Mesendoderm (in vitro differentiated cells): ENCODE measurements around the gene POMP.

Source experiments
- DNase-seq: peaks from one replicate; pipeline ENCODE4 v3.0.0; 2013
- H2AK5ac ChIP-seq: 2 replicates; pipeline ENCODE4 v1.6.1; 2013; ENCODE audit warnings: low read length, inconsistent platforms
- H2BK120ac ChIP-seq: 2 replicates; pipeline ENCODE4 v1.6.1; 2013; ENCODE audit warnings: low read depth, mild to moderate bottlenecking, low read length, moderate library complexity, mixed read lengths
- H2BK15ac ChIP-seq: replicated peaks from 2 replicates; pipeline ENCODE4 v1.6.1; 2013; ENCODE audit warnings: low read depth, mild to moderate bottlenecking, moderate library complexity
- H2BK5ac ChIP-seq: 2 replicates; pipeline ENCODE4 v1.6.1; 2013; ENCODE audit warnings: low read length, inconsistent platforms
- H3K18ac ChIP-seq: 2 replicates; pipeline ENCODE4 v1.6.1; 2013; ENCODE audit warnings: mild to moderate bottlenecking, low read length, mixed read lengths
- H3K23ac ChIP-seq: one replicate; pipeline ENCODE4 v1.6.1; 2013; ENCODE audit warnings: low read length
- H3K27ac ChIP-seq: 2 replicates; pipeline ENCODE4 v1.5.1; 2013; ENCODE audit warnings: low read depth, mild to moderate bottlenecking, inconsistent platforms, low read length, moderate library complexity
- H3K27me3 ChIP-seq: 2 replicates; pipeline ENCODE4 v1.6.1; 2013; ENCODE audit warnings: low read length, control low read depth, mild to moderate bottlenecking, inconsistent platforms; ENCODE audit not compliant: insufficient read depth, poor library complexity
- H3K36me3 ChIP-seq: 2 replicates; pipeline ENCODE4 v1.6.1; 2013; ENCODE audit warnings: low read length, inconsistent platforms; ENCODE audit not compliant: control insufficient read depth, insufficient read depth
- H3K4ac ChIP-seq: one replicate; pipeline ENCODE4 v1.6.1; 2013; ENCODE audit warnings: low read depth, mild to moderate bottlenecking, low read length, moderate library complexity
- H3K4me1 ChIP-seq: 2 replicates; pipeline ENCODE4 v1.6.1; 2013; ENCODE audit warnings: low read depth, low read length, inconsistent platforms; ENCODE audit not compliant: control insufficient read depth
- H3K4me2 ChIP-seq: 2 replicates; pipeline ENCODE4 v1.6.1; 2013; ENCODE audit warnings: low read length
- H3K4me3 ChIP-seq: 2 replicates; pipeline ENCODE4 v1.5.1; 2013; ENCODE audit warnings: mild to moderate bottlenecking, low read length
- H3K56ac ChIP-seq: one replicate; pipeline ENCODE4 v1.6.1; 2013; ENCODE audit warnings: low read length
- H3K79me1 ChIP-seq: 2 replicates; pipeline ENCODE4 v1.6.1; 2013; ENCODE audit warnings: low read length, inconsistent platforms
- H3K79me2 ChIP-seq: 2 replicates; pipeline ENCODE4 v1.6.1; 2013; ENCODE audit warnings: mild to moderate bottlenecking, low read length; ENCODE audit not compliant: control insufficient read depth, insufficient read depth
- H3K9ac ChIP-seq: 2 replicates; pipeline ENCODE4 v1.6.1; 2013; ENCODE audit warnings: low read length, inconsistent platforms
- H4K5ac ChIP-seq: one replicate; pipeline ENCODE4 v1.6.1; 2013; ENCODE audit warnings: low read length
- H4K8ac ChIP-seq: one replicate; pipeline ENCODE4 v1.6.1; 2013; ENCODE audit warnings: low read depth, mild to moderate bottlenecking, control low read depth, low read length, moderate library complexity
- WGBS: extraction: QIAGEN DNeasy Blood & Tissue Kit; methylation state at CpG from one replicate; pipeline ENCODE4 v1.1.7; 2013; ENCODE audit warnings: low lambda C conversion rate, missing lambda C conversion rate; ENCODE audit not compliant: insufficient coverage; ENCODE audit errors: extremely low coverage; 5-methylcytosine and 5-hydroxymethylcytosine counted together

Gene POMP

GRCh38 chr13:28640861-28641599 is 17.9 kb upstream of the POMP start:
- no peak for DNase-seq
- no CpG with 5 or more reads among the region's 12 CpGs for WGBS
- no peak overlapping the region for H3K18ac ChIP-seq

GRCh38 chr13:28641600-28641926 is 17.4 kb upstream of the POMP start:
- no peak for DNase-seq
- Histone ChIP-seq H3K4me1 (peaks cover 2% of the 10 kb centered on the region), H3K9ac (no peak overlapping the region), H3K4ac (no peak overlapping the region), H2AK5ac (no peak overlapping the region), H3K18ac (no peak overlapping the region), H3K4me2 (no peak overlapping the region), H4K8ac (no peak overlapping the region), H3K36me3 (no peaks in the 10 kb centered on the region), H3K79me1 (no peaks in the 10 kb centered on the region), H2BK15ac (no peak overlapping the region), H3K56ac (no peak overlapping the region), H2BK5ac (no peak overlapping the region), H3K23ac (no peak overlapping the region), H3K27me3 (no peaks in the 10 kb centered on the region), H3K27ac (no peak overlapping the region), H2BK120ac (no peak overlapping the region), H4K5ac (no peak overlapping the region), H3K4me3 (no peak overlapping the region), H3K79me2 (no peaks in the 10 kb centered on the region)
- no CpG with 5 or more reads among the region's 3 CpGs for WGBS

More at GRCh38 chr13:28640861-28641599, 17.9 kb upstream of the POMP start:
- no peaks in the 10 kb centered on the region for H3K27me3 ChIP-seq
- H3K27ac ChIP-seq, result no peak overlapping the region
- no peak overlapping the region for H2BK5ac ChIP-seq
- H4K5ac ChIP-seq, result no peak overlapping the region
- H3K36me3 ChIP-seq, result no peaks in the 10 kb centered on the region
- no peak overlapping the region for H2AK5ac ChIP-seq
- H4K8ac ChIP-seq, result no peak overlapping the region
- no peak overlapping the region for H3K56ac ChIP-seq
- no peak overlapping the region for H3K4me3 ChIP-seq
- H3K79me1 ChIP-seq, result no peaks in the 10 kb centered on the region
- H3K23ac ChIP-seq, result no peak overlapping the region
- no peak overlapping the region for H3K4ac ChIP-seq
- no peak overlapping the region for H3K4me2 ChIP-seq
- H3K9ac ChIP-seq, result no peak overlapping the region
- no peaks in the 10 kb centered on the region for H3K79me2 ChIP-seq
- no peak overlapping the region for H2BK15ac ChIP-seq
- no peak overlapping the region for H2BK120ac ChIP-seq
- peaks cover 2% of the 10 kb centered on the region for H3K4me1 ChIP-seq

GRCh38 chr13:28650284-28650683 is 8.6 kb upstream of the POMP start:
- H3K23ac ChIP-seq, result no peak overlapping the region
- H3K9ac ChIP-seq, result no peak overlapping the region
- H2BK15ac ChIP-seq, result no peak overlapping the region
- no peaks in the 10 kb centered on the region for H3K4me1 ChIP-seq
- no CpG with 5 or more reads among the region's 2 CpGs for WGBS
- H3K27ac ChIP-seq, result no peak overlapping the region
- H3K18ac ChIP-seq, result no peak overlapping the region
- peaks cover 1% of the 10 kb centered on the region for H3K79me2 ChIP-seq
- H3K4me2 ChIP-seq, result no peak overlapping the region
- no peaks in the 10 kb centered on the region for H3K36me3 ChIP-seq
- H4K5ac ChIP-seq, result no peak overlapping the region
- no peak overlapping the region for H3K4me3 ChIP-seq
- H3K27me3 ChIP-seq, result no peaks in the 10 kb centered on the region
- DNase-seq, result no peak
- no peak overlapping the region for H3K4ac ChIP-seq
- H3K56ac ChIP-seq, result no peak overlapping the region
- no peak overlapping the region for H4K8ac ChIP-seq
- H2AK5ac ChIP-seq, result no peak overlapping the region
- H2BK5ac ChIP-seq, result no peak overlapping the region
- H3K79me1 ChIP-seq, result no peaks in the 10 kb centered on the region
- H2BK120ac ChIP-seq, result no peak overlapping the region

GRCh38 chr13:28651810-28652401 is 7.0 kb upstream of the POMP start:
- DNase-seq, result no peak
- Histone ChIP-seq H3K56ac (no peak overlapping the region), H2AK5ac (no peak overlapping the region), H3K4me2 (no peak overlapping the region), H3K4ac (no peak overlapping the region), H4K8ac (no peak overlapping the region), H3K23ac (no peak overlapping the region), H3K79me2 (peaks cover 4% of the 10 kb centered on the region), H2BK15ac (no peak overlapping the region), H2BK120ac (no peak overlapping the region), H3K27ac (no peak overlapping the region), H3K18ac (no peak overlapping the region), H2BK5ac (no peak overlapping the region), H3K79me1 (peaks cover 2% of the 10 kb centered on the region), H3K27me3 (no peaks in the 10 kb centered on the region), H3K9ac (no peak overlapping the region), H4K5ac (no peak overlapping the region), H3K4me1 (peaks cover 1% of the 10 kb centered on the region), H3K36me3 (no peaks in the 10 kb centered on the region), H3K4me3 (no peak overlapping the region)
- no CpG with 5 or more reads among the region's 7 CpGs for WGBS

GRCh38 chr13:28653111-28653510 is 5.8 kb upstream of the POMP start:
- H4K8ac ChIP-seq, result no peak overlapping the region
- peaks cover 10% of the 10 kb centered on the region for H3K79me2 ChIP-seq
- H2BK120ac ChIP-seq, result no peak overlapping the region
- H3K4ac ChIP-seq, result no peak overlapping the region
- no peak overlapping the region for H3K27ac ChIP-seq
- no peak overlapping the region for H3K23ac ChIP-seq
- no peaks in the 10 kb centered on the region for H3K27me3 ChIP-seq
- no peaks in the 10 kb centered on the region for H3K36me3 ChIP-seq
- no peak overlapping the region for H2BK5ac ChIP-seq
- no peak overlapping the region for H4K5ac ChIP-seq
- H3K4me2 ChIP-seq, result no peak overlapping the region
- peaks cover 2% of the 10 kb centered on the region for H3K79me1 ChIP-seq
- no peak overlapping the region for H3K18ac ChIP-seq
- H3K56ac ChIP-seq, result no peak overlapping the region
- peaks cover 1% of the 10 kb centered on the region for H3K4me1 ChIP-seq
- H3K4me3 ChIP-seq, result no peak overlapping the region
- DNase-seq, result no peak
- no peak overlapping the region for H2BK15ac ChIP-seq
- no peak overlapping the region for H2AK5ac ChIP-seq
- WGBS, result no CpG with 5 or more reads among the region's 1 CpG
- no peak overlapping the region for H3K9ac ChIP-seq

- no peak overlapping the region for H3K18ac ChIP-seq
- H2BK5ac ChIP-seq, result no peak overlapping the region
- H3K4ac ChIP-seq, result no peak overlapping the region
Observed at GRCh38 chr13:28654276-28654675, 4.7 kb upstream of the POMP start.

More at GRCh38 chr13:28654276-28654675, 4.7 kb upstream of the POMP start:
- no peak overlapping the region for H4K5ac ChIP-seq
- H4K8ac ChIP-seq, result no peak overlapping the region
- no peaks in the 10 kb centered on the region for H3K27me3 ChIP-seq
- no peak for DNase-seq
- no peak overlapping the region for H2AK5ac ChIP-seq
- no CpG with 5 or more reads among the region's 1 CpG for WGBS
- peaks cover 2% of the 10 kb centered on the region for H3K79me1 ChIP-seq
- no peak overlapping the region for H2BK15ac ChIP-seq
- no peaks in the 10 kb centered on the region for H3K36me3 ChIP-seq
- H3K27ac ChIP-seq, result no peak overlapping the region
- no peak overlapping the region for H2BK120ac ChIP-seq
- no peak overlapping the region for H3K4me3 ChIP-seq
- H3K79me2 ChIP-seq, result peaks cover 18% of the 10 kb centered on the region
- H3K4me2 ChIP-seq, result no peak overlapping the region
- no peak overlapping the region for H3K23ac ChIP-seq
- H3K9ac ChIP-seq, result no peak overlapping the region
- peaks cover 1% of the 10 kb centered on the region for H3K4me1 ChIP-seq
- no peak overlapping the region for H3K56ac ChIP-seq
